GM12878 (cell line): ENCODE measurements around the gene ABCA4. TPM values are rescaled to one million over a fixed set of nuclear protein-coding genes. Genes with fewer than 3 reads are reported as not detected.

Experiments used
- ATAC-seq: fragments of 200-7000 bp; cut with Tn5 transposase; 3 replicates; pipeline ENCODE4 v1.9.1; 2020; ENCODE audit warnings: mild to moderate bottlenecking, moderate library complexity
- BruUV-seq: library from RNA; stranded (reverse); fragments of 400-500 nt; replicated peaks from 2 replicates; lab custom pipeline; 2021; lab: Mats Ljungman, UMichigan
- CTCF ChIA-PET: fragments of 300-600 bp; sonication (Branson Sonifier 250); formaldehyde crosslinking; extraction: SDS; loops from one replicate; lab custom pipeline; 2021; ENCODE audit warnings: inconsistent platforms; lab: Yijun Ruan, JAX
- POLR2A ChIA-PET: fragments of 350-600 bp; formaldehyde crosslinking; extraction: SDS; loops from one replicate; lab custom pipeline; 2021; ENCODE audit warnings: inconsistent platforms; lab: Charles Lee
- RAD21 ChIA-PET: fragments of 300-600 bp; sonication (Branson Sonifier 250); formaldehyde crosslinking; loops from one replicate; lab custom pipeline; 2023; ENCODE audit warnings: antibody characterized with exemption; ENCODE audit not compliant: unreplicated experiment; lab: Charles Lee
- SMC1A ChIA-PET: fragments of 300-600 bp; sonication (Branson Sonifier 250); formaldehyde crosslinking; loops from one replicate; lab custom pipeline; 2023; ENCODE audit not compliant: unreplicated experiment, uncharacterized antibody; lab: Charles Lee
- DNase-seq: peaks from one replicate; pipeline ENCODE4 v3.0.0-alpha.2; 2011; ENCODE audit warnings: low read depth, low spot score
- FAIRE-seq: peaks from 3 replicates; lab custom pipeline; 2011; peaks lifted over from hg19 to GRCh38; lab: Jason Lieb, UNC
- H2AFZ ChIP-seq: 2 replicates; pipeline ENCODE4 v1.6.0; 2011; ENCODE audit warnings: low read depth, low read length, control low read depth; ENCODE audit not compliant: control insufficient read depth
- H3K27ac ChIP-seq: 2 replicates; pipeline ENCODE4 v1.5.1; 2011; ENCODE audit warnings: control low read depth; ENCODE audit not compliant: control insufficient read depth, insufficient read depth
- H3K27me3 ChIP-seq, 2 experiments: replicated peaks in 1 of 2; 2 replicates each; pipeline versions ENCODE4 v1.6.0 to v1.6.1; 2011; ENCODE audit warnings: low read length in 1 of 2; ENCODE audit not compliant: control insufficient read depth in 2 of 2, insufficient read depth in 2 of 2
- H3K36me3 ChIP-seq, 2 experiments: 2 replicates each; pipeline ENCODE4 v1.5.1; 2011; ENCODE audit warnings: low read length in 1 of 2; ENCODE audit not compliant: control insufficient read depth in 2 of 2, insufficient read depth in 2 of 2
- H3K4me1 ChIP-seq: 2 replicates; pipeline ENCODE4 v1.6.1; 2011; ENCODE audit warnings: mild to moderate bottlenecking, low read length, moderate library complexity, mixed read lengths; ENCODE audit not compliant: control insufficient read depth, insufficient read depth
- H3K4me2 ChIP-seq: 2 replicates; pipeline ENCODE4 v1.6.0; 2011; ENCODE audit warnings: control low read depth; ENCODE audit not compliant: control insufficient read depth, insufficient read depth
- H3K4me3 ChIP-seq: fragments of 200-600 bp; sonication (generic); 2 replicates; pipeline ENCODE4 v1.5.1; 2016
- H3K79me2 ChIP-seq: 2 replicates; pipeline ENCODE4 v1.6.0; 2011; ENCODE audit warnings: low read length; ENCODE audit not compliant: control insufficient read depth, insufficient read depth
- H3K9ac ChIP-seq: 2 replicates; pipeline ENCODE4 v1.8.0; 2011; ENCODE audit warnings: low read length, control low read depth, mixed read lengths; ENCODE audit not compliant: control insufficient read depth, insufficient read depth
- H3K9me3 ChIP-seq: replicated peaks from 3 replicates; pipeline ENCODE4 v1.5.1; 2011; ENCODE audit warnings: mild to moderate bottlenecking, low read length; ENCODE audit not compliant: control insufficient read depth, insufficient read depth
- H4K20me1 ChIP-seq: 2 replicates; pipeline ENCODE4 v1.6.0; 2011; ENCODE audit not compliant: control insufficient read depth, insufficient read depth
- BHLHE40 ChIP-seq, 2 experiments: fragments of 450-650 bp in 1 of 2; IDR thresholded peaks; 2 replicates each; pipeline ENCODE4 v1.6.1; 2011 to 2017; ENCODE audit warnings: low read depth in 2 of 2, borderline replicate concordance in 1 of 2, improper control_type of control experiment in 1 of 2, low read length in 1 of 2, mild to moderate bottlenecking in 1 of 2
- CEBPB ChIP-seq, 2 experiments: fragments of 150-350 bp in 1 of 2; IDR thresholded peaks; 2 replicates each; pipeline ENCODE4 v1.6.1; 2012 to 2014; ENCODE audit warnings: low read depth in 2 of 2, low read length in 2 of 2, borderline replicate concordance in 1 of 2, inconsistent platforms in 1 of 2
- CHD1 ChIP-seq: IDR thresholded peaks from 2 replicates; pipeline ENCODE4 v1.6.1; 2012; ENCODE audit warnings: low read depth, low read length, improper control_type of control experiment
- EZH2 ChIP-seq: IDR thresholded peaks from 2 replicates; pipeline ENCODE4 v1.6.1; 2012; ENCODE audit warnings: low read depth, mild to moderate bottlenecking, control low read depth, inconsistent platforms, low read length, borderline replicate concordance; ENCODE audit not compliant: control insufficient read depth
- FOXK2 ChIP-seq: fragments of 450-650 bp; IDR thresholded peaks from 2 replicates; pipeline ENCODE4 v1.6.1; 2017; ENCODE audit warnings: mild to moderate bottlenecking, moderate library complexity
- MEF2B ChIP-seq: fragments of 450-650 bp; IDR thresholded peaks from 2 replicates; pipeline ENCODE4 v1.6.1; 2018; ENCODE audit warnings: mild to moderate bottlenecking, moderate library complexity; ENCODE audit not compliant: partially characterized antibody, poor library complexity, severe bottlenecking
- PAX8 ChIP-seq: fragments of 450-650 bp; IDR thresholded peaks from 2 replicates; pipeline ENCODE4 v1.6.1; 2017; ENCODE audit warnings: mild to moderate bottlenecking, moderate library complexity
- PKNOX1 ChIP-seq: fragments of 450-650 bp; IDR thresholded peaks from 2 replicates; pipeline ENCODE4 v1.6.1; 2016; ENCODE audit warnings: mild to moderate bottlenecking
- SMARCA5 ChIP-seq: fragments of 450-650 bp; IDR thresholded peaks from 2 replicates; pipeline ENCODE4 v1.6.1; 2017; ENCODE audit warnings: mild to moderate bottlenecking
- SMC3 ChIP-seq: IDR thresholded peaks from 2 replicates; pipeline ENCODE4 v1.6.1; 2011; ENCODE audit warnings: low read length, improper control_type of control experiment, borderline replicate concordance
- ZNF217 ChIP-seq: fragments of 450-650 bp; IDR thresholded peaks from 2 replicates; pipeline ENCODE4 v1.6.1; 2017; ENCODE audit warnings: antibody characterized with exemption, mild to moderate bottlenecking
- ZNF592 ChIP-seq: fragments of 450-650 bp; IDR thresholded peaks from 2 replicates; pipeline ENCODE4 v1.6.1; 2017; ENCODE audit warnings: mild to moderate bottlenecking, moderate library complexity
- ZZZ3 ChIP-seq: IDR thresholded peaks from 2 replicates; pipeline ENCODE4 v1.6.1; 2011; ENCODE audit warnings: low read depth; ENCODE audit not compliant: control insufficient read depth, insufficient read length
- WGBS: methylation state at CpG from one replicate; pipeline ENCODE4 v1.1.6; 2016; ENCODE audit warnings: low lambda C conversion rate; ENCODE audit not compliant: insufficient replicate concordance, insufficient coverage; ENCODE audit errors: missing lambda C conversion rate; 5-methylcytosine and 5-hydroxymethylcytosine counted together
- in situ Hi-C: fragments of 300-500 bp; cut with MboI; formaldehyde crosslinking; loops from 9 replicates; pipeline ENCODE4 v1.14.3; 2018; ENCODE audit warnings: mixed read lengths
- intact Hi-C: fragments of 100-400 bp; cut with micrococcal nuclease; formaldehyde crosslinking; loops from one replicate; pipeline ENCODE4 v1.14.2; 2022; ENCODE audit not compliant: unreplicated experiment
- polyA plus RNA-seq, 11 experiments: library from polyadenylated mRNA; depleted of rRNA in 4 of 11; unstranded in 6 of 11; stranded (reverse) in 5 of 11; fragments of >200 nt; fragmentation: Nextera tagmentation in 4 of 11; fragmentation: Illumina TruSeq in 1 of 11; extraction: Ambion mirVana in 4 of 11; extraction: Trizol in 1 of 11; gene quantifications; 1 replicate in 1 of 11; 2 replicates in 10 of 11; pipeline versions ENCODE4 v1.2.1 to v1.2.3, GENCODE V29; 2011 to 2016; ENCODE audit warnings: inconsistent platforms in 2 of 11, missing spikeins in 2 of 11, low read depth in 1 of 11
- total RNA-seq, 4 experiments: library from RNA; depleted of rRNA in 3 of 4; stranded (reverse); fragments of >200 nt in 3 of 4; fragmentation: Illumina TruSeq in 1 of 4; extraction: Trizol in 1 of 4; gene quantifications; 2 replicates each; pipeline versions ENCODE4 v1.2.1 to v1.2.3, GENCODE V29; 2013 to 2021
- TF ChIP-seq, protein P1 (sequence below), 3 experiments: IDR thresholded peaks in 2 of 3; conservative IDR thresholded peaks in 1 of 3; 2 replicates each; pipeline ENCODE4 v1.5.1; 2011; ENCODE audit warnings: low read depth in 3 of 3, low read length in 3 of 3, mild to moderate bottlenecking in 3 of 3, control low read depth in 2 of 3, moderate library complexity in 2 of 3, inconsistent platforms in 1 of 3, mixed read lengths in 1 of 3; ENCODE audit not compliant: control insufficient read depth in 2 of 3, insufficient read depth in 1 of 3; ENCODE audit errors: extremely low read depth in 1 of 3

The ABCA4 gene
- total and polyA plus RNA-seq, 10 of the 15 experiments (the other 5 are each of a cell fraction or from before 2014, with no cell fraction given) = 0.03 to 0.28 (median 0.11) TPM; not detected in 3

GRCh38 chr1:94115900-94116436 is 5.0 kb downstream of the ABCA4 start:
- CTCF ChIA-PET = no interaction called here
- Histone ChIP-seq H3K9me3 (no peaks in the 10 kb centered on the region; the same call in 1 of the 3 replicates), H3K79me2 (no peaks in the 10 kb centered on the region), H2AFZ (no peak overlapping the region), H3K4me3 (no peak overlapping the region), H3K4me1 (0 out of 2 replicates have a peak, but pooled peaks cover 4% of the 10 kb centered on the region), H4K20me1 (no peaks in the 10 kb centered on the region), H3K27me3 (peaks cover 0 to 11% of the 10 kb centered on the region in 2 experiments; a peak in 2 of 4 replicates), H3K4me2 (no peak overlapping the region), H3K9ac (no peak overlapping the region), H3K36me3 (no peaks in the 10 kb centered on the region), H3K27ac (no peak overlapping the region)
- in situ Hi-C loops = loop anchor here (5.0 kb wide), 1 partner anchor 51 kb away; no protein-coding TSS in a partner anchor
- 12% methylated on average over 5 of the region's 6 CpGs for WGBS
- BruUV-seq = no TSS peak
- RAD21 ChIA-PET = no interaction called here
- ATAC-seq (no peak), FAIRE-seq (no peak), DNase-seq (no peak)
- intact Hi-C loops = no loop called here
- POLR2A ChIA-PET = no interaction called here
- SMC1A ChIA-PET = no interaction called here
- TF ChIP-seq, protein P1, sequence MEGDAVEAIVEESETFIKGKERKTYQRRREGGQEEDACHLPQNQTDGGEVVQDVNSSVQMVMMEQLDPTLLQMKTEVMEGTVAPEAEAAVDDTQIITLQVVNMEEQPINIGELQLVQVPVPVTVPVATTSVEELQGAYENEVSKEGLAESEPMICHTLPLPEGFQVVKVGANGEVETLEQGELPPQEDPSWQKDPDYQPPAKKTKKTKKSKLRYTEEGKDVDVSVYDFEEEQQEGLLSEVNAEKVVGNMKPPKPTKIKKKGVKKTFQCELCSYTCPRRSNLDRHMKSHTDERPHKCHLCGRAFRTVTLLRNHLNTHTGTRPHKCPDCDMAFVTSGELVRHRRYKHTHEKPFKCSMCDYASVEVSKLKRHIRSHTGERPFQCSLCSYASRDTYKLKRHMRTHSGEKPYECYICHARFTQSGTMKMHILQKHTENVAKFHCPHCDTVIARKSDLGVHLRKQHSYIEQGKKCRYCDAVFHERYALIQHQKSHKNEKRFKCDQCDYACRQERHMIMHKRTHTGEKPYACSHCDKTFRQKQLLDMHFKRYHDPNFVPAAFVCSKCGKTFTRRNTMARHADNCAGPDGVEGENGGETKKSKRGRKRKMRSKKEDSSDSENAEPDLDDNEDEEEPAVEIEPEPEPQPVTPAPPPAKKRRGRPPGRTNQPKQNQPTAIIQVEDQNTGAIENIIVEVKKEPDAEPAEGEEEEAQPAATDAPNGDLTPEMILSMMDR (IDR thresholded peaks at IDR 0.05 in 2 of 3, conservative IDR thresholded peaks at IDR 0.05 in 1 of 3; ENCODE audit: control insufficient read depth in 2 of 3, extremely low read depth in 1 of 3, insufficient read depth in 1 of 3, low read depth in 3 of 3, low read length in 3 of 3) = no peak
- TF ChIP-seq ZNF592 (no peak), SMC3 (no peak), BHLHE40 (IDR thresholded peaks at IDR 0.05; ENCODE audit: borderline replicate concordance in 1 of 2, low read depth in 2 of 2, low read length in 1 of 2) (no peak), MEF2B (no peak), FOXK2 (no peak), ZNF217 (no peak), PKNOX1 (no peak), PAX8 (no peak), EZH2 (no peak), CHD1 (no peak), SMARCA5 (no peak), CEBPB (IDR thresholded peaks at IDR 0.05; ENCODE audit: borderline replicate concordance in 1 of 2, low read depth in 2 of 2, low read length in 2 of 2) (no peak), ZZZ3 (no peak)
